Dermis blood vessel endothelial cell (primary cell): ENCODE measurements around the gene SSRP1. TPM values are rescaled to one million over a fixed set of nuclear protein-coding genes. Genes with fewer than 3 reads are reported as not detected.
"Not testable (repeated sequence)": the region's sequence is repeated elsewhere in the genome, so short reads cannot be mapped to it uniquely, and the experiment has no call there.

Experiments
- DNase-seq: peaks from one replicate; pipeline ENCODE4 v3.0.0; 2010
- total RNA-seq: library from RNA; depleted of rRNA; stranded (reverse); fragments of >200 nt; gene quantifications from 2 replicates; pipeline ENCODE4 v1.2.3, GENCODE V29; 2014

The SSRP1 gene
- total RNA-seq, 1 donor from 2014 or later = 58.9 TPM

- DNase-seq = no peak
Measured at GRCh38 chr11:57338142-57338541, 2.5 kb upstream of the SSRP1 start, which contains the start of gene P2RX3. Gene P2RX3, plus strand, starts transcription at chr11:57338352. Its CDS starts 199 bp downstream, at chr11:57338551.

GRCh38 chr11:57336856-57337255, 1.2 kb upstream of the SSRP1 start:
- DNase-seq = not testable (repeated sequence)

GRCh38 chr11:57336111-57336666, 497 bp upstream of the SSRP1 start:
- DNase-seq = no peak

GRCh38 chr11:57335023-57335342, 709 bp downstream of the SSRP1 start:
- no peak for DNase-seq

GRCh38 chr11:57332694-57333440, 2.8 kb downstream of the SSRP1 start:
- no peak for DNase-seq

- DNase-seq = no peak
Measured at GRCh38 chr11:57331720-57332119, 4.0 kb downstream of the SSRP1 start.

- DNase-seq = no peak
Measured at GRCh38 chr11:57330029-57330428, 5.7 kb downstream of the SSRP1 start.

GRCh38 chr11:57327721-57328120, 8.0 kb downstream of the SSRP1 start:
- no peak for DNase-seq

GRCh38 chr11:57325735-57326048, 10.0 kb downstream of the SSRP1 start:
- peak; percentile 77 for DNase-seq

GRCh38 chr11:57324886-57325734, 10.6 kb downstream of the SSRP1 start, which contains the start of gene TNKS1BP1:
Gene TNKS1BP1, minus strand, starts transcription at chr11:57324952. Its CDS starts 3,067 bp downstream, at chr11:57321885.
- peak; percentile 97 for DNase-seq

- peak; percentile 55 for DNase-seq
Measured at GRCh38 chr11:57324154-57324885, 11.4 kb downstream of the SSRP1 start.

- no peak for DNase-seq
Measured at GRCh38 chr11:57323855-57324153, 11.9 kb downstream of the SSRP1 start.

- peak; percentile 33 for DNase-seq
Measured at GRCh38 chr11:57323167-57323854, 12.4 kb downstream of the SSRP1 start.

GRCh38 chr11:57322256-57323166, 13.2 kb downstream of the SSRP1 start:
- DNase-seq = peak; percentile 88

GRCh38 chr11:57321388-57322255, 14.1 kb downstream of the SSRP1 start:
- DNase-seq = no peak

- DNase-seq = no peak
Measured at GRCh38 chr11:57320719-57321387, 14.8 kb downstream of the SSRP1 start.

- no peak for DNase-seq
Measured at GRCh38 chr11:57320067-57320718, 15.5 kb downstream of the SSRP1 start.

- DNase-seq = peak; percentile 48
Measured at GRCh38 chr11:57318178-57318577, 17.5 kb downstream of the SSRP1 start.

- no peak for DNase-seq
Measured at GRCh38 chr11:57316017-57316416, 19.7 kb downstream of the SSRP1 start.
